Stimulated activated CD4-positive, alpha-beta T cell treated with anti-CD3 and anti-CD28 coated beads, Interleukin-4, amount 100 ng/mL, for 24 hours (primary cell): ENCODE measurements around the gene AARS2.

Experiments used
- DNase-seq: peaks from one replicate; pipeline ENCODE4 v3.0.0-alpha.2; 2020

The AARS2 gene

GRCh38 chr6:44298864-44299263 lies 14.3 kb downstream of the AARS2 start:
- DNase-seq = no peak

DNA sequence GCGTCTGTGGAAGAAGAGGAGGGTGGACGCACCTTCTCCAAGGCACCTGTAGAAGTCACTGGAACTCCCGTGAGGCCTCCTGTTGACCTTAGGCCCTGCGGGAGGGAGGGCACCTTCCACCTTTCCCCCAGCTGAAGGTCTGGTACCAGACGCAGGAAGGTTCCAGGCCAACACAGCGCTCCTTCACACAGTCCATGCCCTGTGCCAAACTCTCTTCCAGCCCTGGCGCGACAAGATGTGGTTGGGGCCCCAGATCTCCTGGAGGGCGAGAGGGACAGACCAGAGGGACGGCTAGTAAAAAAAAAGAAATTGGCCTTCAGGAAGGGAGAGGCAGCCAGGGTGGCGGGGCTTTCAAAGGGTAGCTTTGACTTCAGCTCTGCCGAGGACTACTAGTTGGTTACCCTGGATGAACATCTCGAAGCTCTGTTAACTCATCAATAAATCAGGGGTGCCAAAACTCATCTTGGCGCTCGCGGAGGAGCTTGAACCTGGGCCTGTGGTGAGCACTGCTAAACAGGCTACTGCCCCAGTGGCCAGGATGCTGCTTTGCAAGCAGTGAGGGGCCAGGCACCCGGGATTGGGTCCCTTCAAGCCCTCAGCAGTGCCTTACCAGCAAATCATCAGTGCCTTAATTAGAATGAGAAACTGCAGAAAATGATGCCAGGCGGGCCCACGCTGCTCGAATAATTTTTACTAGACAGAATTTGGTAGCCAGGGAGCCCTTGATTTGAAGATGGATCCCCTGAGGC lies 14.9 kb downstream of the AARS2 start:
- no peak for DNase-seq

GRCh38 chr6:44297063-44298038 lies 15.8 kb downstream of the AARS2 start:
- DNase-seq = peak; percentile 52

DNA sequence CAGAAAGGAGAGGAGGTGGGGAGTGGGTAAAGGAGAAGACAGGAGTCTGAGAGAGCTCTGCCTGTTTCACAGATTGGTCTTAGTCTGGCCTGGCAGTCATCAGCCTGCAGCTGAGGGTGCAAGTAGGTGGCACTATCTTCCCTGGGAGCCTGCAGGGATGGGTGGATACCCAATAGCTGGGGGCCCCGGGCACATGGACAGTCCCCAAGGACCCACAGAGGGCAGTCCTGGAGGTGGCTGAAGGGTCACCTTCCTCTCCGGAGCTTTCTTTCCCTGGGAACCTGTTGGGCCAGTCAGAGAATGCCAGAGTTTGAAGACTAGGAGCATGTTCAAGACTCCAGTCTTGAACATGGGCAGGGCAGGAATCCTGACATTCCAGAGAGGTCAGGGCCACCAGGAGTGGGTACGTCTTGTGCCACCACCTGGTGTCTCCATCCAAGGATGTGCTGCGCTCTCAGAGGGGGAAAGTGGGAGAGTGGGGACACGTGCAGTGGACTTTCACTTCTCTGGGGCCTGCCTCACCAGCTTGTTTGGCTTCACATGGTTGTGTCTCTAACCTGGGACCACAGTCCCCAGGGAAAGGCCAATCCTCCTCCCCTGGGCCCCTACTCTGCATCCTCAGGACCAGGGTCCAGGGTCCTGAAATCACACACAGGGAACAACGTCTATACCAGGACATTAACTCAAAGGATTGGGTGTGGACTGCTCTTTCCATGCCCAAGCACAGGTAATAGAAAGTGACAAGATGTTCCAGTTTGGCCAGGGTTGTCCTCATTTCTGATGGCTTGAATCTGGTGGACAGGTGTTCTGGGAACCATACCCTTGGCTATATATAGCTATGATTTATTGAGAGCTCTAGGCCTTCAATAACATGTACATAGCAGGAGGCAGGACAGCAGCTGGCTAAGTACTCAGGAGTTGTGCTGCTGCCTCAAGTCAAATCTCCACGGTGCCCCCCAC lies 18.0 kb downstream of the AARS2 start:
- DNase-seq = no peak

DNA sequence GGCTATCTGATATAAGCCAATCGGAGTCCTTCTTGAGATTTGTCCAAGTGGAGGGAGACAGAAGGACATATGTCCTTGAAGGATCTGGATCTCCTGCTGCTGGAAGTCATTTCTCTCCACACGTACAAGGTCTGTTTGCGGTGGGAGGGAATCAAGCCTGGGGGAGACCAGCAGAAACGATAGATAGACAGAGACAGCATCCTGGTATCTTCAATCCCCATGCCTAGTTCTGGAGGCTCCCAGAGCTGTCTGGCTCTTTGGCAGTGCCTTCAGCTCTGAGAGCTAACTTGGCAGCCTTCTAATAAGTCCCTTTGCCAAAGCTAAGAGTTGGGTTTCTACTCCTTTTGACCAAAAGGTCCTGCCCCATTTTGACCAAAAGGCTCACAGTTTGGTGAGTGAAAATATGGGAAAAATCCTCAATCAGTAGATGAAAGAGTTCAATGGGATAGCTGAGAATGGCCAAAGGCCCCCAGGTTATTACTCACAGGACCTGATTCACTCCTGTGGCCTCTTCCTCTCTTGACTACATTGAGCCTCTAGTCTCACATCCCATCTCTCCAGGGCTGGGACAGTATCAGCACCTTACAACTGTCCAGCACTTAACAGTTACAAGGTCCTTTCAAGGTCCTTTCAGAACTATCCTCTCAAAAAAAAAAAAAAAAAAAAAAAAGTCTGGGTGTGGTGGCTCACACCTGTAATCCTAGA lies 20.3 kb downstream of the AARS2 start:
- no peak for DNase-seq

- DNase-seq = no peak
Measured at GRCh38 chr6:44291841-44292240, 21.3 kb downstream of the AARS2 start.

- no peak for DNase-seq
Measured at GRCh38 chr6:44289726-44290260, 23.4 kb downstream of the AARS2 start.

DNA sequence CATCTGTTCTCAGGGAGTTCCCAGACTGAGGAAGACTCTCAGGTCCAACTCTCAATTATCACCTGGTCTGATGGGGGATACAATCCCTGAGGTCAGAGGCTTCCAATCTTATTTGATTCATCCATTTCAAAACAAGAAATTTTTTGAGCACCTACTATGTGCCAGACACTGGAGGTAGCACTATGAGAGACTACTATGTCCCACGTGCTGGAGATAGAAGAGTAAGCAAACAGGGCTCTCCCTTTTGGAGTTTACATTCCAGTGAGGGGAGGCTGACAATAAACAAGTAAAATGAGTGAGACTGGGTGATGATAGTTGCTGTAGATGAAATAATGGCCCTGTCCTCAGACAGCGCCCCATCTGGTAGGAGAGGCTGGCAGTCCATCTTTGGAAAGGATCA lies 26.4 kb downstream of the AARS2 start:
- DNase-seq = no peak

DNA sequence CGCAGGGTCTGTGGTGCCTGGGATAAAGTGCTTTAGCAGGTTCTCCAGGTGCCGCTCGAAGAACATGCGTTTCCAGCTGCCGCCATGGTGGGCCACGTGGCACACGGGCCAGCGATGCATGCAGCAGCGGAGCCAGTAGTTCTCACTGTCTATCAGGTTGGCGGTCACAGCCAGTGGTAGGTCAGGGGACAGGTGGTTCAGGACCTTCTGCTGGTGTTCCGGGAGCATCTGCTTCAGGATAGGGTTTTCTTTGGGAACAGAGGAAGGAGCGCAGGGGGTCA lies 26.9 kb downstream of the AARS2 start:
- DNase-seq = no peak

DNA sequence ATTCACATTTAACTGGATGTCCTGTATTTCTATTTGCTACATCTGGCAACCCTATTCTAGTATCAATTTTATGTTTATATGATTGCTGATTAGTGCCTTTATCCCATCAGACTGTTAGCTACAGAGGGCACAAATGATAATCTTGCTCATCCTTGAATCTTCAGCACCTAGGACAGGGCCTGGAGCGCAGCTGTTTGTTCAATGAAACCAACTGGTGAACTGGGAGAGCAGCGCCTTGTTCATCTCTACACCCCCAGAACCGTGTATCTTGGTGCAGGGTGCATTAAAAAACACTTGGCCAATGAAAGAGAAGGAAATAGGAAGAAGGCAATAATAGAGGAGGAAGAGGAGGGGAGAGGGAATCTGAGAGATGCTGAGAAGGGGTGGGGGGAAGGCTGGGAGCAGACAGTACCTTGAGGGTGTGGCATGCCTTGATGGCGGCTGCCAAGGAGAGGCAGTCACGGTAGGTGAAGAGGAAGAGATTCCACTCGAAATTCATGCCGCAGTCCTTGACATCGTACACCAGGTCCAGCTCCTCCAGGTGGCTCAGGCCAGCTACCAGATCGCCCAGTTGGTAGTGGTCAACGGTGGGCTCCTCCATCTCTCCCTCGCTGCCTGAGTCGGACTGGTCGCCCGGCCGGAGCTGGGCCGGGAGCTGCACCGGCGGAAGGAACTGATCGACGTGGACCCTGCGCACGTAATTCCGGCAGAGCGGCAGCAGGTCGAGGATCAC lies 27.4 kb downstream of the AARS2 start:
- DNase-seq = no peak

- DNase-seq = no peak
Measured at GRCh38 chr6:44284867-44285266, 28.3 kb downstream of the AARS2 start.

DNA sequence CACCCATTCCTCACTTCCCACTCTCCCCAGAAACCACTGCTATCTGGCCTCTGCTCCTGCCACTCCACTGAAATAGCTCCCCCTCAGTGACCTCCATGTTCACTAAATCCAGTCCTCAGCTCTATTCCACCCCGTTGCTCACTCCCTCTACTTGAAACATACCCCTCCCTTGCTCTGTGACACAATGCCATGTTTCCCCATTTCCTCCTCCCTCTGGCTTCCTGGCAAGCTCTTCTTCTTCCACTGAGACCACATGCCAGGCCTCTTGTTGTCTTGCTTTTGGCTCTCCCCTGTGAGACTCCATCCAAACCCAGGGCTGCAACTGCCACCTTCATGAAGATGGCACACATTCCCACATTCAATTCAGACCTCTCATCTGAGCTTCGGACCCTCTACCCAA lies 29.0 kb downstream of the AARS2 start:
- DNase-seq = no peak

DNA sequence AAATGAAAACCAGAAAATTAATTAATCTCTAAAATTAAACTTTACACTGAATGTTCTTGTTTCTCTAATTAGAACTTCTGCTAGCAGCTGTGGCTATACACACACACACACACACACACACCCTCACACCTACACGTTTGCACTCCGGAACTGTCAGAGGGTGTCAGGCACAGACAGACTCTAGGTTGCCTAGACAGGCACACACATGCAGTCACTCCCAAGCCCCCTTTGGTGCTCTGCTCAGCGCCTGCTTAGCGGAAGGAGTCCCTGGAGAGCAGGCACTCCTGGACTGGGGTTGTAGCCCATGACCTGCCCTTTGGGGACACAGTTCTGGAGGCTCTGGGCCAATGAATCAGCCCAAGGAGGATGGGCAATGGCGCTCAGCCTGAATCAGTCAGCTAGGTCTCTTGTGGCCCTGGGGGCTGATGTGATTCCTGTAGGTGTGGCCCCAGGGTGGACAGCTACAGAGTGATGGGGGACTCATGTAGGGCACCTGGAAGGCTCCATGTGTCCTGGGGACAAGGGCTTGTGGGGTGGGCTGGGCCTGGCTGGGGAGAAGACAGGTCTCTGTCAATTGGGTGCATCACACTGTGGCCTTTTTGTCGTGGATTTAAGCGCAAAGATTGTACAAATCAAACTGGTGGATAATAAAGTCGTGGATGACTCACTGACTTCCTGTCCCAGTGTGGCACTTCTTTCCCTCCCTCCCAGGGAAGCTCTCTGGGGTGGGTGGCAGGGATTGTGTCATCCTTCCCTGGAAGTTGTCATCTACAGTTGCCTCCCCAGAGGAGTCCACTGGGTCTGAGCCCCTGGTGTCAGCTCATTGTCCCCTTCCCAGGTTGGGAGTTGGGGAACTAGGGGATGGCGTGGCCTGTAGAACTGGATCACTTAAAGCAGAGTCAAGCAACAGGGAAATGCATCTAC lies 34.1 kb downstream of the AARS2 start:
- no peak for DNase-seq

- no peak for DNase-seq
Measured at GRCh38 chr6:44278315-44278714, 34.8 kb downstream of the AARS2 start.

- no peak for DNase-seq
Measured at GRCh38 chr6:44277763-44278162, 35.4 kb downstream of the AARS2 start.

DNA sequence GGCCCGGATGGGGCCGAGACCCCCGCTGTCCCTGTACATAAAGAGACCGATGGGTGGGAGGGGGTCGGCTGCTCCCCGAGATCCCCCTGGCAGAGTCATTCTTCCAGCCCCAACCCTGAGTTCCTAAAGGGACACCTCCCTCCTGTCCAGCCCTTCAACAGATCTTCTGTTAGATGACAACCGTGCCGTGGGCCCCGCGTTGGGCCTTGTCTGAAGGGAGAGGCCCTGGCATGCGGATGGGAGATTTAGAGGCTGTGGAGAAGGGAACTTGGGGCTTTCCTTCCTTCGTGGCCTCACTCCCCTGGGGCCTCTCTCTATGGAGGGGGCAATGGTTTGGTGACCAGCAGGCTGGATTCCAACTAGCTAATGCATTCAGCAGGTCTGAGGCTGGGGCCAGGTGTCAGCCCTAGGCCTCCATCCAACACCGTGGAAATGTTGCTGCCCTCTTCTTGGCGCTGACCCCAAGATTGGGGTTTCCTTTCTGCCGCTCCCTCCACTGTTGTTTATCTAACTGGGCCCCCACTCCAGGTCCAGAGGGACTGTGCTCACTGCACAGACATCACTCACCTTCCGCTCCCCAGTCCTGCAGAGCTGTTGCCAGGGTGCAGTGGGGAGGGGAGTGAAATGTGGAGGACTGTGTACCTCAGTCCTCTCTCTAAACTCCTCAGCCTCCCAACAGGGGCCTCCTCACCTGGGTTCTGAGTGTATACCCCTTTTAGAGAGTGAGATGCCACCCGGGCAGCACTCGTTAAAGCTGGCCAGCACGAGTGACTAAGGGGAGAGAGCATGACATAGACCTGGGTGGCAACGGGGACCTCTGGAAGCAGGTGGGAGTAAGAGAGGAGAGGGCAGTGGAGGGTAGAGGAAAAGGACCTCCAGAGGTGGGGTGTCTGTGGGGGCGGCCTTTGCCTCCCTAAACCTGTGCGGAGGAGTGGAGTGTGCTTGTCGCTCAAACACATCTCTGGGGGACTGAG lies 36.2 kb downstream of the AARS2 start:
- no peak for DNase-seq

DNA sequence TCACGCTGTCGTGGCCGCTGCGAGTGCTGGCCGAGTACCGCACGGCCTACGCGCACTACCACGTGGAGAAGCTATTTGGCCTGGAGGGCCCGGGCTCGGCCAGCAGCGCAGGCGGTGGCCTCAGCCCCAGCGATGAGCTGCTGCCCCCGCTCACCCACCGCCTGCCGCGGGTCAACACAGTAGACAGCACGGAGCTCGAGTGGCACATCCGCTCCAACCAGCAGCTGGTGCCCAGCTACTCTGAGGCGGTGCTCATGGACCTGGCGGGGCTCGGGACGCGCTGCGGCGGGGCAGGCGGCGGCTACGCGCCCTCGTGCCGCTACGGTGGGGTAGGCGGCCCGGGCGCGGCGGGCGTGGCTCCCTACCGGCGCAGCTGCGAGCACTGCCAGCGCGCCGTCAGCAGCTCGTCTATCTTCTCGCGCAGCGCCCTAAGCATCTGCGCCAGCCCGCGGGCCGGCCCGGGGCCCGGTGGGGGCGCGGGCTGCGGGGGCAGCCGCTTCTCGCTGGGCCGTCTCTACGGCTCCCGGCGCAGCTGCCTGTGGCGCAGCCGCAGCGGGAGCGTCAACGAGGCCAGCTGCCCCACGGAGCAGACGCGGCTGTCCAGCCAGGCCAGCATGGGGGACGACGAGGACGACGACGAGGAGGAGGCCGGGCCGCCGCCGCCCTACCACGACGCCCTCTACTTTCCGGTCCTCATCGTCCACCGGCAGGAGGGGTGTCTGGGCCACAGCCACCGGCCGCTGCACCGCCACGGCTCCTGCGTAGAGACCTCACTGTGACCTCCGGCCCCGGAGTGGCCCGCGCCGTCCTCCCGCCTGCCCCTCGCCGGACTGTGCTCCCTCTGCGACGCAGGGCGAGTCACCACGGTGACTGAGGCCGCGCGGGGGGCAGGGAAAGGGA lies 37.1 kb downstream of the AARS2 start:
- no peak for DNase-seq

GRCh38 chr6:44275271-44275748 lies 37.8 kb downstream of the AARS2 start:
- no peak for DNase-seq
